ENCODE results near the gene SLC26A2.

GRCh38 chr5:149930043-149930748 is 30.4 kb upstream of the SLC26A2 start:
- TF ChIP-seq POLR2A (IDR thresholded peaks at IDR 0.05; ENCODE audit: low read length), result no peak
- TF ChIP-seq GATA1 (IDR thresholded peaks at IDR 0.05; ENCODE audit: low read depth, low read length), result no peak
